Measurements from ENCODE around the gene ZNF716.
"Not testable (repeated sequence)": the region's sequence is repeated elsewhere in the genome, so short reads cannot be mapped to it uniquely, and the experiment has no call there.

The ZNF716 gene
- 0 reads per million in 2 donors for total RNA-seq

DNA sequence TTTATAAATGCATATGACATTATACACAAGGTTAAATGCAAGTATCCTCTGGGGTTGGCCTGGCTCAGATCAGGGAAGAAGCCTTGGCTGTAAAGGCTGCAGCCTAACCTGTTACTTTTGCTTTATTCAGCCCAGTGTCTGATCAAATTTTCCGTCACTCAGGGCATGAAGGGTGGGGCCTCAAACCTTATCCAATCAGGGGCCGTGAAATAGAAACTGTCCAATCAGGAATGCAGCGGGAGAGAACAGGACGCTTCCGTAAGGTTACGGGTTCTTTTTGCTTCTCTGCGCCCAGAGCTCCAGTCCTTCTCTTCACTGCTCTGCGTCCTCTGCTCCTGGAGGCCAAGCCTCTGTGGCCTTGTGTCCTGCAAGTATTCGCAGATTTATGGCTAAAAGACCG, at the start of gene ZNF716:
Gene ZNF716, plus strand, starts transcription at position 274 of the 400 bp plus-strand sequence. Its CDS starts 112 bp downstream, at position 386.
- DNase-seq: no peak

DNA sequence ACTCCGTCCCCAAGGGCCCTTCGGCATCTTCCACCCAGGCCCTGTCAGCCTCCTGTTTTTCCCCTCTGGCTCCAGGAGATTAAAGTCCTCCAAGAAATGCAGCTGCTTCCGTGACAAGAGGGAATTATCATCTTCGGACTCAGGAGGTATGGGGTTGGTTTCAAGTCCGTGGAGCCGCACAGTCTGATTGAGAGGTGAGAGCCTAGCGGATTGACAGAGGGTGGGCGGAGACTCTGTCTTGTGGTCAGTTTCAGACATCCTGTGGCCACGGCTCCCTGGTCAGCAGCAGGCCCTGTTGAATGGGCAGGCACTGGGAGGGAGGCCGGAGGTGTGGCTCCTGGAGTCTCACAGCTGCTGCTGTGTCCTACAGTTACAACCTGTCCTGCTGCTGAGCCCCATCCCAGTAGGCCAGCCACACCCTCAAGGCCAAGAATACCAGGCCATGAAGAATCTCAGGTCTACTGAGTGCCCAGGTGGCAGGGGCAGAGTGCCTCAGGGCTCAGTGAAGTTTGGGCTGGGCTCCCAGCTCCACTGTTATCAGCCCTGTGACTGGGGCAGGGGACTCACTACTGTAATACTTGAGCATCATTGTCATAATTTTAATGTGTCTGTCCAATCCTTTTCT, 49.3 kb upstream of the ZNF716 start:
- DNase-seq: no peak

GRCh38 chr7:57403051-57403450, 46.9 kb upstream of the ZNF716 start:
- not testable (repeated sequence) for DNase-seq

DNA sequence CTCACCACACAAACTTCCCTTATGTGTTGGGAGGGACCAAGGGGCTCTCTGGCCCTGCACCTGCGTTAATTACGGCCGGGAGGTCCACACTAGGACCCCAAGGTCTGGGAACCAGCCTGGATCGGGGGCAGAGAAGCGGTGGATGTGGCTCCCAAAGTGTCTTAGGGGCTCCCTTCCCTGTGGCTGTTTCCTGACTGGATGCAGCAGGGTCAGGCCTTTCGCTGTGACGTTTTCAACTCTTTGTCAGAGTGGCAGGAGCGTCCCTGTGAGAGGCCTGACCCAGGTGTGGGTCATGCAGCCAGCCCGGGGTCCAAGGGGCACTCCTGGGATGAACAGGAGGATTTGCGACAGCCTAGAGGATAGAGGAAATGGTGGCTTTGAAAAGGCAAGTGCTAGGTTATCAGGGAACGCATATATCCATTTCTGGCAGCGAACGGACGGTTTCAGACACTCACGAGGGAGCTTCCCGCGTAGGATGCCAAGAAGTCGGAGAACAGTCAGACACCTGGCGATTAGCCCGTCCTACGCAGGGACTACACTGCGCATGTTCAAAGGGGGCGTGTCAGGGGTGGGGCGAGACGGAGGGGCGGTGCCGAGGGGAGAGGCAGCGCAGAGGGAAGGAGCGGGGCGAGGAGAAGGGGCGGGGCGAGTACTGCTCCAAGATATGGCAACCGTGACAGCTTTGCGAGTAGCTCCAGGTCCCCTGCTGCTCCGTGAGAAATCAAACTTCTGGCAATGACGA, 46.2 kb upstream of the ZNF716 start:
- no peak for DNase-seq

- DNase-seq: no peak
Measured at GRCh38 chr7:57404343-57404966, 45.5 kb upstream of the ZNF716 start.

GRCh38 chr7:57404967-57405421, 45.0 kb upstream of the ZNF716 start:
- no peak for DNase-seq

GRCh38 chr7:57407125-57407524, 42.9 kb upstream of the ZNF716 start:
- no peak for DNase-seq

- no peak for DNase-seq
Measured at GRCh38 chr7:57412168-57412567, 37.8 kb upstream of the ZNF716 start.

DNA sequence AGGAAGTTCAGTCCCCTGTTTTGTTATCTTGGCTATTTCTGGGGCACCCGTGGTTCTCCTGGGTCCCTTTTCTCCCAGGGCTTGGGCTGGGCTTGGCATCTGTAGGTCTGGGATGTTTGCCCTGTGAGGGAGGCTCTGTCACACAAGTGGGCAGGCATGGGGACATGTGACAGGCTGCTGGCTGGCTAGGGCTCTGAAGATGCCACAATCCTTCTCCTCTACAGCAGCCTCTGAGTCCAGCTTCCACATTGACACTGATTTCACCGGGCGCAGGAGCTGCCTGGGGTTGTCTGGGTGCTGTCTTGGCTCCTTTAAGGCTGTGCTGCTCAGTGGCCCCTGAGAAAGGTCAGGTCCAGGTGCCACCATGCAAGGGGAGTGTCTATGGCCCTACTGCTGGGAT, 37.4 kb upstream of the ZNF716 start:
- DNase-seq: no peak

GRCh38 chr7:57413529-57414398, 36.2 kb upstream of the ZNF716 start:
- DNase-seq: no peak

GRCh38 chr7:57414415-57414814, 35.6 kb upstream of the ZNF716 start:
- DNase-seq: no peak

DNA sequence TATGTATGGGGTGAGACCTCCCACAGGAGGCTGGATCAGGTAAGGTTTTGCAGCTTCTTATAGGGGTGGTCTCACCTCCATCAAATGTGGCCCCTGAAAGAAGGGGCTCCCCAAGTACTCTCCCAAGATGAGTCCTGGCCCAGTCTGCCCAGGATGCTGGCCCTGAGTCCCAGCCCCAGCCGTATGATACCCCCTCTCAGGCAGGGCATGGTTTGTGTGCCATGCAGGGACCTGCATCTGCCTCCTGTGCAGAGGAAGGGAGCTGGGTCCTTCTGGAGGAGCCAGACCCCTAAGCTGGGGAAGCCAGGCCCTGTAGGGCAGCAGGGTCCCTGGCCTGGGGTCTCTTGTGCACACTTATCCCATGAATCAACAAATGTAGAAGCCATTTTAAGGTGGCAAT, 35.1 kb upstream of the ZNF716 start:
- DNase-seq: no peak

GRCh38 chr7:57415326-57415725, 34.7 kb upstream of the ZNF716 start:
- no peak for DNase-seq

- no peak for DNase-seq
Measured at GRCh38 chr7:57415730-57416129, 34.2 kb upstream of the ZNF716 start.

GRCh38 chr7:57416601-57417358, 33.2 kb upstream of the ZNF716 start:
- no peak for DNase-seq

DNA sequence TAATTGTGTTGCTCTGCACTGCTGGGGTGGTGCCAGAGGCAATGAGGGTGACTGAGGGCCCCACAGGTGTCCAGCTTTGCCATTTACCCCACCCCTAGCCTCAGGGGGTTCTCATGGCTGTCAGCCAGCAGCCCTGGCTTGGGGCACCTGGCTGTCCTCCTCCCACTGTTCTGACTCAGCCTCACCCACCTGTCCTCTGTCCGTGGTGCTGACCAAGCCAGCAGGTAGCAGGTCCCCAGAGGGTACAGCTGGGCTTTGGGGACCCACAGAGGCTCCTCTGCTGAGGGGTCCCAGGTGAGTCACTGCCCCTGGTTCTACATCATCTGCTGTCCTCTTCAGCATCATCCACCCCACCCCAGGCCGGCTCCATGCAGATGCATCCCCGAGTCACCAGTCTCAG, 32.2 kb upstream of the ZNF716 start:
- DNase-seq: no peak

DNA sequence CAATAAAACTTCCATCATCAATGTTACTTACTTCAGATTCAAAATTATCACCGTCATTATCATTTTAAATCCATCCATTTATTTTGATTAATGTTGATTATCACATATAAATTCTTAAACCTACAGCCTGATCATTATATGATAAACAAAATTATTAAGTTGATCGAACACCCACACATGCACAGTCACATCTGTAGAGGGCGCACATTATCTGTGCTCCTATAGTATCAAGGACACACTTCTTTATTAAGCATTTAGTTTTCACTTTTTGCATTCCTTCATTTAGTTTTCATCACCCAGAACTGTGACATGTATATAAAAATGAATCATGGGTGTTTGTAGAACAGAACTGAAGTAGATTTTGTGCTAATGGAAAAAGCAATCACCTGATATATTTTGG, 26.2 kb upstream of the ZNF716 start:
- DNase-seq: no peak

DNA sequence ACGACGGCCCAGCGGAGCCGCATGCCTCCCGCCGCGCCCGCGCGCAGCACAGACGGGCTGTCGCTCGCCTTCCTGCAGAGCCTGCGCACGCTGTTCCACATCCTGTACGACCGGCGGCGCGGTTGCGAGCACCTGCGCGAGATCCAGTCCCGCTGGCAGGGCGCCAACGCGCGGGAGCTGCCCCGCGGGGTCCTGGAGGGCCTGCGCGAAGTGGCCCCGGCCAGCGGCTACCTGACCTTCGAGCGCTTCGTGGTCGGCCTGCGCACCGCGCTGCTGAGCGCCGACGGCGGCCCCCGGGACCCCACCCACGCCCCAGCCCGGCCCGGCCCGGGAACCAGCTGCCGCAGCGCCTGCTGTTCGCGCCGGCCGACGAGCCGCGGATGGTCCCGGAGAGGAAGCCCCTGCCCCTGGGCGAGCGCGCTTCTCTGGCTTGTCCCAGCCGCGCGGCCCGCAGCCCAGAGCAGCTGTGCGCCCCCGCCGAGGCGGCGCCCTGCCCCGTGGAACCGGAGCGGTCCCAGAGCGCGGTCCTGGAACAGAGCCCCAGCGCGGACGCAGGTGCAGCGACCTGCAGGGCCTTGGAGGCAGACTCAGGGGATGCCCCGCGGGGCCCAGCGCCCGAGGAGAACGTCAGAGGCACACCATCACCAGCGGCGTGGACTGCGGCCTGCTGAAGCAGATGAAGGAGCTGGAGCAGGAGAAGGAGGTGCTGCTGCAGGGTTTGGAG, 25.3 kb upstream of the ZNF716 start:
- DNase-seq: no peak

DNA sequence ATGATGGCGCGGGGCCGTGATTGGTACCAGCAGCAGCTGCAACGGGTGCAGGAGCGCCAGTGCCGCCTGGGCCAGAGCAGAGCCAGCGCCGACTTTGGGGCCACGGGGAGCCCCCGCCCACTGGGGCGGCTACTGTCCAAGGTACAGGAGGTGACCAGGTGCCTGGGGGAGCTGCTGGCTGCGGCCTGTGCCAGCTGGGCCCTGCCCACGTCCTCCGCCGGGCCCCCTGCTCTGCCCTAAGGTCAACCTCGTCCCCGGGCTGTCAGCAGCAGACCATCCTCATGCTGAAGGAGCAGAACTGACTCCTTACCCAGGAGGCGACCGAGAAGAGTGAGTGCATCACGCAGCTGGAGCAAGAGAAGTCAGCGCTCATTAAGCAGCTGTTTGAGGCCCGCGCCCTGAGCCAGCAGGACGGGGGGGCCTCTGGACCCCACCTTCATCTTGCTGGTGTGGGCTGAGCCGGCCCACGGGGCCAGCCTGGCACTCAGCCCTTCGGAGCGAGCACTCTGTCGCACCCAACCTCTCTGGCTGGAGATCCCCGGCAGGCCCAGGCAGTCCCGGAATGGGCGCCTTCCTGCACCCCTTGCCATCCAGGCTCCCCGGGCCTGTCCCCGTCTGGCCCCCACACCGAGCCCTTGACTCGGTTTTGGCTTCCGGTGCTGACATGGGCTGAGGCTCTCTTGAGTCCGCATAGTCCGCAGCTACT, 24.6 kb upstream of the ZNF716 start:
- DNase-seq: no peak

DNA sequence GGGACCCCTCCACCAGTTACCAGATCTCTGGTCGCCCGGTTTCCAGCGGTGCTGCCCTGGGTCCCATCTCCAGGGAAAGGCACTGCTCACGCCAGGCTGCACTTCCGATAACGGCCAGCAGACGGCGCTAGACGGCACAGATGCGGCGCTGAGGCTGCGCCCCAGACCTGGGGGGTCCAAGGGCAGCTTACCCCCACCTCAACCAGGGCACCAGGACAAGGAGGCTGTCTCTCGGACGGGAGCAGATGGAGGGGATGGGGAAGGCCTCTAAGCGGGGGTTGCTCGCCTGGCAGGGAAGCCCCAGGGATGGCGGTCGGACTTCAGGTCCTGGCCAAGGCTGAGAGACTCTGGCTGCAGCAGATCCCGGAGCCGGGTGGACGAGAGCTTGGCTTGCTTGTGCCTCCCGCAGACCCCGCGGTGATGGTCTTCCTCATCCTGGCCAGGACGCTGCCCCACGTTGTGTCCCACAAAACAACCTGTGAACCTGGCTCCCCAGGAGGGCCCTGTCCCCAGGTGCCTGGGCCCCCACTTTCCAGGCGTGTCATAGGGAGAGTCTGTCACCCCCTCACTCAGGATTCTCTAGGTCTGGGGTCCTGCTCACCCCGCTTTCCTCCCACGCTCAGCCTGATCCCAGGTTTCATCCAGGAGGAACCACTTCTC, 23.9 kb upstream of the ZNF716 start:
- no peak for DNase-seq
